HepG2 (cell line): ENCODE measurements around the gene HLA-DMB. TPM values are rescaled to one million over a fixed set of nuclear protein-coding genes. Genes with fewer than 3 reads are reported as not detected.

Experiments
- BCL6 ChIP-seq: IDR thresholded peaks from 2 replicates; pipeline ENCODE4 v1.6.1; 2016; ENCODE audit warnings: missing genetic modification reagents, missing compliant biosample characterization
- RNF219 ChIP-seq: sonication (generic); formaldehyde crosslinking; IDR thresholded peaks from 2 replicates; pipeline ENCODE4 v1.5.0; 2020; ENCODE audit warnings: mild to moderate bottlenecking, missing genetic modification reagents
- SPEN ChIP-seq: sonication (generic); formaldehyde crosslinking; IDR thresholded peaks from 2 replicates; pipeline ENCODE4 v1.5.1; 2020; ENCODE audit warnings: low read depth, mild to moderate bottlenecking, missing genetic modification reagents
- ZBTB10 ChIP-seq: sonication (generic); formaldehyde crosslinking; IDR thresholded peaks from 2 replicates; pipeline ENCODE4 v1.4.0; 2020; ENCODE audit warnings: missing genetic modification reagents, borderline replicate concordance
- polyA plus RNA-seq, 8 experiments: library from polyadenylated mRNA; depleted of rRNA in 3 of 8; stranded (reverse) in 7 of 8; unstranded in 1 of 8; fragments of >200 nt; fragmentation: Illumina TruSeq in 4 of 8; extraction: Trizol in 4 of 8; gene quantifications; 2 replicates each; pipeline versions ENCODE4 v1.2.1 to v1.2.3, GENCODE V29; 2011 to 2016; ENCODE audit warnings: low read depth in 4 of 8, missing spikeins in 1 of 8, mixed read lengths in 1 of 8; ENCODE audit not compliant: insufficient read depth in 1 of 8
- total RNA-seq, 5 experiments: library from RNA; depleted of rRNA; stranded (reverse); fragments of >200 nt; fragmentation: Illumina TruSeq; extraction: Trizol; gene quantifications; 2 replicates each; pipeline ENCODE4 v1.2.3, GENCODE V29; 2016; ENCODE audit warnings: low read depth in 1 of 5
- TF ChIP-seq, protein P1 (sequence below): sonication (generic); formaldehyde crosslinking; IDR thresholded peaks from 2 replicates; pipeline ENCODE4 v1.4.0; 2020; ENCODE audit warnings: missing genetic modification reagents, borderline replicate concordance

Gene HLA-DMB
- total and polyA plus RNA-seq, 2 of the 13 experiments (the other 11 are each of a cell fraction or from before 2014, with no cell fraction given): not detected

GRCh38 chr6:32973144-32974015 is 32.6 kb upstream of the HLA-DMB start (continued):
- TF ChIP-seq, protein P1, sequence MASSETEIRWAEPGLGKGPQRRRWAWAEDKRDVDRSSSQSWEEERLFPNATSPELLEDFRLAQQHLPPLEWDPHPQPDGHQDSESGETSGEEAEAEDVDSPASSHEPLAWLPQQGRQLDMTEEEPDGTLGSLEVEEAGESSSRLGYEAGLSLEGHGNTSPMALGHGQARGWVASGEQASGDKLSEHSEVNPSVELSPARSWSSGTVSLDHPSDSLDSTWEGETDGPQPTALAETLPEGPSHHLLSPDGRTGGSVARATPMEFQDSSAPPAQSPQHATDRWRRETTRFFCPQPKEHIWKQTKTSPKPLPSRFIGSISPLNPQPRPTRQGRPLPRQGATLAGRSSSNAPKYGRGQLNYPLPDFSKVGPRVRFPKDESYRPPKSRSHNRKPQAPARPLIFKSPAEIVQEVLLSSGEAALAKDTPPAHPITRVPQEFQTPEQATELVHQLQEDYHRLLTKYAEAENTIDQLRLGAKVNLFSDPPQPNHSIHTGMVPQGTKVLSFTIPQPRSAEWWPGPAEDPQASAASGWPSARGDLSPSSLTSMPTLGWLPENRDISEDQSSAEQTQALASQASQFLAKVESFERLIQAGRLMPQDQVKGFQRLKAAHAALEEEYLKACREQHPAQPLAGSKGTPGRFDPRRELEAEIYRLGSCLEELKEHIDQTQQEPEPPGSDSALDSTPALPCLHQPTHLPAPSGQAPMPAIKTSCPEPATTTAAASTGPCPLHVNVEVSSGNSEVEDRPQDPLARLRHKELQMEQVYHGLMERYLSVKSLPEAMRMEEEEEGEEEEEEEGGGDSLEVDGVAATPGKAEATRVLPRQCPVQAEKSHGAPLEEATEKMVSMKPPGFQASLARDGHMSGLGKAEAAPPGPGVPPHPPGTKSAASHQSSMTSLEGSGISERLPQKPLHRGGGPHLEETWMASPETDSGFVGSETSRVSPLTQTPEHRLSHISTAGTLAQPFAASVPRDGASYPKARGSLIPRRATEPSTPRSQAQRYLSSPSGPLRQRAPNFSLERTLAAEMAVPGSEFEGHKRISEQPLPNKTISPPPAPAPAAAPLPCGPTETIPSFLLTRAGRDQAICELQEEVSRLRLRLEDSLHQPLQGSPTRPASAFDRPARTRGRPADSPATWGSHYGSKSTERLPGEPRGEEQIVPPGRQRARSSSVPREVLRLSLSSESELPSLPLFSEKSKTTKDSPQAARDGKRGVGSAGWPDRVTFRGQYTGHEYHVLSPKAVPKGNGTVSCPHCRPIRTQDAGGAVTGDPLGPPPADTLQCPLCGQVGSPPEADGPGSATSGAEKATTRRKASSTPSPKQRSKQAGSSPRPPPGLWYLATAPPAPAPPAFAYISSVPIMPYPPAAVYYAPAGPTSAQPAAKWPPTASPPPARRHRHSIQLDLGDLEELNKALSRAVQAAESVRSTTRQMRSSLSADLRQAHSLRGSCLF (CRISPR knock-in tag): peak; percentile 66; the same call in 1 of the 2 replicates
- peak; percentile 22; the same call in 1 of the 2 replicates for TF ChIP-seq BCL6
- TF ChIP-seq RNF219: no peak
- TF ChIP-seq ZBTB10 (CRISPR knock-in tag): 0 out of 2 replicates have a peak, but pooled peaks have one; percentile 4
- TF ChIP-seq SPEN (CRISPR knock-in tag): no peak
